ENCODE data around the gene FAM118A.
"Not testable (repeated sequence)": the region's sequence is repeated elsewhere in the genome, so short reads cannot be mapped to it uniquely, and the experiment has no call there.

Gene FAM118A

GRCh38 chr22:45331486-45331885 lies 21.8 kb downstream of the FAM118A start:
- no peak for DNase-seq (ENCODE audit: low read depth)

- no peak for DNase-seq (ENCODE audit: low read depth)
Observed at GRCh38 chr22:45332001-45332400, 22.3 kb downstream of the FAM118A start.

- no peak for DNase-seq (ENCODE audit: low read depth)
Observed at GRCh38 chr22:45334068-45334467, 24.3 kb downstream of the FAM118A start.

- no peak for DNase-seq (ENCODE audit: low read depth)
Observed at GRCh38 chr22:45334528-45334927, 24.8 kb downstream of the FAM118A start.

- no peak for DNase-seq (ENCODE audit: low read depth)
Observed at GRCh38 chr22:45335021-45335818, 25.5 kb downstream of the FAM118A start.

GRCh38 chr22:45335854-45336522 lies 26.3 kb downstream of the FAM118A start:
- no peak for DNase-seq (ENCODE audit: low read depth)

- no peak for DNase-seq (ENCODE audit: low read depth)
Observed at GRCh38 chr22:45336971-45337431, 27.3 kb downstream of the FAM118A start.

GRCh38 chr22:45337536-45337935 lies 27.8 kb downstream of the FAM118A start:
- DNase-seq (ENCODE audit: low read depth), result no peak

- no peak for DNase-seq (ENCODE audit: low read depth)
Observed at GRCh38 chr22:45338795-45339194, 29.1 kb downstream of the FAM118A start.

GRCh38 chr22:45340323-45340722 lies 30.6 kb downstream of the FAM118A start:
- no peak for DNase-seq (ENCODE audit: low read depth)

GRCh38 chr22:45341498-45341897 lies 31.8 kb downstream of the FAM118A start:
- DNase-seq (ENCODE audit: low read depth), result no peak

GRCh38 chr22:45343143-45343542 lies 33.4 kb downstream of the FAM118A start:
- DNase-seq (ENCODE audit: low read depth), result no peak

GRCh38 chr22:45344334-45344733 lies 34.6 kb downstream of the FAM118A start:
- DNase-seq (ENCODE audit: low read depth), result no peak

GRCh38 chr22:45349916-45350315 lies 40.2 kb downstream of the FAM118A start:
- no peak for DNase-seq (ENCODE audit: low read depth)

- DNase-seq (ENCODE audit: low read depth), result no peak
Observed at GRCh38 chr22:45351956-45352355, 42.2 kb downstream of the FAM118A start.

- DNase-seq (ENCODE audit: low read depth), result not testable (repeated sequence)
Observed at GRCh38 chr22:45352757-45353156, 43.0 kb downstream of the FAM118A start.

- no peak for DNase-seq (ENCODE audit: low read depth)
Observed at GRCh38 chr22:45353786-45354185, 44.1 kb downstream of the FAM118A start.

- DNase-seq (ENCODE audit: low read depth), result no peak
Observed at GRCh38 chr22:45357490-45357889, 47.8 kb downstream of the FAM118A start.

- no peak for DNase-seq (ENCODE audit: low read depth)
Observed at GRCh38 chr22:45358127-45358526, 48.4 kb downstream of the FAM118A start.

GRCh38 chr22:45359627-45360026 lies 49.9 kb downstream of the FAM118A start:
- DNase-seq (ENCODE audit: low read depth), result no peak

- no peak for DNase-seq (ENCODE audit: low read depth)
Observed at GRCh38 chr22:45366713-45367112, 57.0 kb downstream of the FAM118A start.

- not testable (repeated sequence) for DNase-seq (ENCODE audit: low read depth)
Observed at GRCh38 chr22:45373592-45373991, 63.9 kb downstream of the FAM118A start.

GRCh38 chr22:45376009-45376408 lies 66.3 kb downstream of the FAM118A start:
- no peak for DNase-seq (ENCODE audit: low read depth)
